ENCODE data around the gene ABTB1.
"Not testable (repeated sequence)": the region's sequence is repeated elsewhere in the genome, so short reads cannot be mapped to it uniquely, and the experiment has no call there.

The ABTB1 gene

GRCh38 chr3:127702151-127702578 is 29.4 kb downstream of the ABTB1 start:
- no peak for DNase-seq (ENCODE audit: low spot score)

GRCh38 chr3:127704840-127705239 is 32.1 kb downstream of the ABTB1 start:
- not testable (repeated sequence) for DNase-seq (ENCODE audit: low spot score)

GRCh38 chr3:127706312-127706711 is 33.6 kb downstream of the ABTB1 start:
- DNase-seq (ENCODE audit: low spot score) = no peak

GRCh38 chr3:127706785-127707351 is 34.1 kb downstream of the ABTB1 start:
- no peak for DNase-seq (ENCODE audit: low spot score)

- no peak for DNase-seq (ENCODE audit: low spot score)
Observed at GRCh38 chr3:127707851-127708411, 35.2 kb downstream of the ABTB1 start.

GRCh38 chr3:127708837-127709236 is 36.1 kb downstream of the ABTB1 start:
- DNase-seq (ENCODE audit: low spot score) = no peak

- no peak for DNase-seq (ENCODE audit: low spot score)
Observed at GRCh38 chr3:127709320-127710060, 36.7 kb downstream of the ABTB1 start.

GRCh38 chr3:127710155-127710941 is 37.6 kb downstream of the ABTB1 start:
- no peak for DNase-seq (ENCODE audit: low spot score)

- DNase-seq (ENCODE audit: low spot score) = no peak
Observed at GRCh38 chr3:127711021-127711695, 38.4 kb downstream of the ABTB1 start.

- DNase-seq (ENCODE audit: low spot score) = no peak
Observed at GRCh38 chr3:127711896-127712295, 39.1 kb downstream of the ABTB1 start.

- no peak for DNase-seq (ENCODE audit: low spot score)
Observed at GRCh38 chr3:127712461-127712860, 39.7 kb downstream of the ABTB1 start.

- DNase-seq (ENCODE audit: low spot score) = no peak
Observed at GRCh38 chr3:127712881-127713771, 40.4 kb downstream of the ABTB1 start.

- DNase-seq (ENCODE audit: low spot score) = no peak
Observed at GRCh38 chr3:127714125-127714571, 41.4 kb downstream of the ABTB1 start.

GRCh38 chr3:127714866-127715265 is 42.1 kb downstream of the ABTB1 start:
- DNase-seq (ENCODE audit: low spot score) = no peak

GRCh38 chr3:127715532-127715931 is 42.8 kb downstream of the ABTB1 start:
- DNase-seq (ENCODE audit: low spot score) = no peak

GRCh38 chr3:127716384-127716783 is 43.6 kb downstream of the ABTB1 start:
- no peak for DNase-seq (ENCODE audit: low spot score)

GRCh38 chr3:127717357-127718244 is 44.8 kb downstream of the ABTB1 start:
- no peak for DNase-seq (ENCODE audit: low spot score)

GRCh38 chr3:127718245-127718915 is 45.6 kb downstream of the ABTB1 start:
- no peak for DNase-seq (ENCODE audit: low spot score)

GRCh38 chr3:127718916-127719290 is 46.2 kb downstream of the ABTB1 start:
- no peak for DNase-seq (ENCODE audit: low spot score)
